ENCODE measurements around the gene NCK2. TPM values are rescaled to one million over a fixed set of nuclear protein-coding genes. Genes with fewer than 3 reads are reported as not detected.

Gene NCK2
- total RNA-seq, 1 donor from 2014 or later, result 72.4 TPM

DNA sequence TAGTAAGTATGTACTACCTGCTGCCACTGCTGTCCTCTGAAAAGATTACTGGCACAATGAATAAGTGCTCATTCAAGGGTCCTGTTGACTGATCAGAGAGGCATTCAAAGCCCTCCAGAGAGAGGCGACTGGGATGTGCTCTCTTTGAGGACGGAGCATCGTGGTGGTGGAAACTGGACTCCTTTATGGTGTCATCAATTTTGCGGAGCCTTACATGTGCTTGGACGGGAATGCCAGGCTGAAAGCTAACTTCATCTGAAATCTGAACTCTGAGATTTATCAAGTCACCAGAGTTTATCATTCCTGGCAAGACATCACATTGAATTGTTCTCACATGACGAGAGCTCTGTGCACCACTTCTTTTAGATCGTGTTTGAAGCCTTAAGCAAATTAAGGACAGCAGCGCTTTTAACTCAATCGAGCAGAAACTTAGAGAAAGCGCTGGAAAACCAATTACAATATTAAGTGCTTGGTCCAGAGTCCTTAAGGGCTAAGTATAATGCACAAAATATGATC is 138.3 kb downstream of the NCK2 start:
- intact Hi-C loops (cut with micrococcal nuclease), result no loop called here
- Mint-ChIP-seq H3K36me3 (ENCODE audit: low read depth) (peaks cover 94% of the 10 kb centered on the region), H3K4me1 (ENCODE audit: low read depth) (peaks cover 67% of the 10 kb centered on the region), H3K27me3 (ENCODE audit: low read depth) (no peaks in the 10 kb centered on the region), H3K27ac (peak overlapping the region; percentile 51), H3K4me3 (ENCODE audit: low read depth) (no peak overlapping the region), H3K9me3 (peaks cover 10% of the 10 kb centered on the region)
- DNase-seq (ENCODE audit: low spot score), result no peak

DNA sequence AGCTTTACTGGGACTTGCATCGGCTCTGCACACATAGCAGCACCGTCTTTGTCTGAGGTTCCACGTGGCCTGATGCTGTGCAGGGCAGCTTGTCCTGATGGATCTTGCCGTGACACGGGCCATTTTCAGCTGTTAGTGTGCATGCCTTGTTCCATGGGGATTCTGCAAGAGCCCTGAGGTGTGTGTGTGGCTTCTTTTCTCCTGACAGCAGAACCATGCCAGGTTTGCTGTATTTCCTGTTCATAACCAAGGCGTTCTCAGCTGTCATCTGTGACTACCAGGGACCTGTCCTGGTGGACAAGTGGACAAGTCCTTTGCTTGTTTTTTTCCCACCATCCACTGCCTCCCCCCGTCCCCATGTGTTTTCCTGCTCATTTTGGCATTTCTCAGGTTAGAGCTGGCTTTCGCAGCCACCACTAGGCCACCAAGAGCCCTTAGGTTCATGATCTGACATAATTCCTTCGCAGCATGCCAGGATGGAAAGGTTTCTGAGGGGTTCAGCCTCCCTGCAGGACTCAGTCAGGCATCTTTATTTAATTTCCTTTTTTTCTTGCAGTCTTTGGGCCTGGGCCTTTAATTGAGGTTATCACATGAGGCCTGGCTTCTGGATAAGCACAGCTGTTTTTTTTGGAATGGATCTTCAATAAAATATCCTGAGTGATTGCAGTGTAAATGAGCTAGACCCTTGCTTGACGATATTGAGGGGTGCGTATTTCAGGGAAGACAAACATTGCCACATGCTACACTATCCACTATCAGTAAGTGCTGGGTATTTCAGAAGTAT is 139.4 kb downstream of the NCK2 start:
- intact Hi-C loops (cut with micrococcal nuclease), result no loop called here

DNA sequence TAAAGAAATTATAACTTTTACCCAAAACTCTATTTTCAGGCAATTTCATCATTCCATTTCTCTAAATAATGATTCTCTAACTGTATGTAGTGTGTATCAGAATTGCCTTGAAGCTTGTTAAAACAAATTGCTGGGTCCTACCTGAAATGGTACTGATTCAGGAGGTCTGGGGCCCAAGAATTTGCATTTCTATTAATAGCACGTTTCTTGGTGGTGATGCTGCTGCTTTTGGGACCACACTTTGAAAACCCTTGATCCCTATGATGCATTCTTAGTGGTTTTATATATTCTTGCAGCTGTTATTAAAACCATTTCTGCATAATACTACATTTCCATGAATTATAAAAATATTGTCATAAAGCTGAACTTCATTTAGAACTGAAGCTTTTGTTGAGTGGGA is 140.7 kb downstream of the NCK2 start:
- Mint-ChIP-seq H3K4me1 (ENCODE audit: low read depth) (peaks cover 55% of the 10 kb centered on the region), H3K36me3 (ENCODE audit: low read depth) (peaks cover 90% of the 10 kb centered on the region), H3K9me3 (peaks cover 20% of the 10 kb centered on the region), H3K27ac (no peak overlapping the region), H3K4me3 (ENCODE audit: low read depth) (no peak overlapping the region), H3K27me3 (ENCODE audit: low read depth) (no peaks in the 10 kb centered on the region)
- DNase-seq (ENCODE audit: low spot score), result no peak
- intact Hi-C loops (cut with micrococcal nuclease), result loop anchor here (5.0 kb wide), 1 partner anchor 63 kb away; no protein-coding TSS in a partner anchor

More for the DNA sequence above, 139.4 kb downstream of the NCK2 start:
- Mint-ChIP-seq H3K27me3 (ENCODE audit: low read depth) (no peaks in the 10 kb centered on the region), H3K36me3 (ENCODE audit: low read depth) (peaks cover 94% of the 10 kb centered on the region), H3K4me3 (ENCODE audit: low read depth) (no peak overlapping the region), H3K27ac (no peak overlapping the region), H3K9me3 (peaks cover 20% of the 10 kb centered on the region), H3K4me1 (ENCODE audit: low read depth) (peaks cover 61% of the 10 kb centered on the region)
- no peak for DNase-seq (ENCODE audit: low spot score)

DNA sequence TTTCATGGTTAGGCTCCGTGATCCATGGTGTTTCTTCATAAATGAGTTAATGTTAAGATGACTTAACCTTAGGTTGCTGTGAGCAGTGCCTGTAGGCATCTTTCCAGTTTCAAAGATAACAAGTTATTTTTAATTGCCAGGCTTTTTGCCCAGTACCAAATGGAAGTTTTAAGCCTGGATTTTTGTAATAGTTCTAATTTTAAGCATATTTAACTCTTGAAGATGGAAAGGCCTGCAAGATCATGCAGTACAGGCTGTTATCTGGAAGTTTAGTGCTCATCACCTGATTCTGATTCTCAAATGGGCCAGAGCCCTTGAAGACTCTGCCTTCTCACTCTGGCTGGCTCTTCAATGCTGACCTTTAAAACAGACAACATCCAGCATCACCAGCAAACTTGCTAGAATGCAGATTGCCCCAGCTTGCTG is 141.3 kb downstream of the NCK2 start:
- Mint-ChIP-seq H3K4me3 (ENCODE audit: low read depth) (no peak overlapping the region), H3K27me3 (ENCODE audit: low read depth) (no peaks in the 10 kb centered on the region), H3K4me1 (ENCODE audit: low read depth) (peaks cover 59% of the 10 kb centered on the region), H3K27ac (no peak overlapping the region), H3K36me3 (ENCODE audit: low read depth) (peaks cover 90% of the 10 kb centered on the region), H3K9me3 (peaks cover 20% of the 10 kb centered on the region)
- DNase-seq (ENCODE audit: low spot score), result no peak
- intact Hi-C loops (cut with micrococcal nuclease), result loop anchor here (2.0 to 5.0 kb wide), 2 partner anchors 19 to 64 kb away; no protein-coding TSS in a partner anchor

DNA sequence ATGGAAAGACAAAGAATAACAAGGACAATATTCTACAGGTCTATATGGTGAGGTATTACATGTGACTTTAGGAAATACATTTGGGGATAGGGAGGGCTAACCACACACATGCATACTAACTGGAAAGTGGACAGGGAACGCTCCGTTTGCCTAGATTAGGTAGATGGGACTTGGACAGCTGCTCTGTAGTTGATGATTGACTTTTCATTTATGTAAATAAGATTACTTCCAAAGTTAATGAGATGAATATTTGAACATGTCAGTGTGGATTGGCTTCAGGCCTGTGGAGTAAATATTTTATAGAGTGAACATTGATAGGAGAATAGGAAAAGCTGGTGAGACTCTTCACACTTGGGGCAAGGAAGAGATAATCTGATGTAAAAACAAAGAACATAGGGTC is 142.0 kb downstream of the NCK2 start:
- peaks cover 86% of the 10 kb centered on the region for H3K36me3 Mint-ChIP-seq (ENCODE audit: low read depth)
- intact Hi-C loops (cut with micrococcal nuclease), result loop anchor here (1.0 to 5.0 kb wide), 4 partner anchors 18 to 64 kb away; no protein-coding TSS in a partner anchor
- H3K27ac Mint-ChIP-seq, result peak overlapping the region; percentile 74
- H3K9me3 Mint-ChIP-seq, result peaks cover 20% of the 10 kb centered on the region
- H3K4me3 Mint-ChIP-seq (ENCODE audit: low read depth), result no peak overlapping the region
- DNase-seq (ENCODE audit: low spot score), result no peak
- peaks cover 62% of the 10 kb centered on the region for H3K4me1 Mint-ChIP-seq (ENCODE audit: low read depth)
- H3K27me3 Mint-ChIP-seq (ENCODE audit: low read depth), result no peaks in the 10 kb centered on the region

GRCh38 chr2:105887256-105887655 is 142.5 kb downstream of the NCK2 start:
- Mint-ChIP-seq H3K4me1 (ENCODE audit: low read depth) (peaks cover 61% of the 10 kb centered on the region), H3K27ac (peak overlapping the region; percentile 74), H3K9me3 (peaks cover 20% of the 10 kb centered on the region), H3K27me3 (ENCODE audit: low read depth) (no peaks in the 10 kb centered on the region), H3K36me3 (ENCODE audit: low read depth) (peaks cover 80% of the 10 kb centered on the region), H3K4me3 (ENCODE audit: low read depth) (no peak overlapping the region)
- DNase-seq (ENCODE audit: low spot score), result no peak
- intact Hi-C loops (cut with micrococcal nuclease), result loop anchor here (1.0 to 5.0 kb wide), 4 partner anchors 18 to 65 kb away; no protein-coding TSS in a partner anchor

DNA sequence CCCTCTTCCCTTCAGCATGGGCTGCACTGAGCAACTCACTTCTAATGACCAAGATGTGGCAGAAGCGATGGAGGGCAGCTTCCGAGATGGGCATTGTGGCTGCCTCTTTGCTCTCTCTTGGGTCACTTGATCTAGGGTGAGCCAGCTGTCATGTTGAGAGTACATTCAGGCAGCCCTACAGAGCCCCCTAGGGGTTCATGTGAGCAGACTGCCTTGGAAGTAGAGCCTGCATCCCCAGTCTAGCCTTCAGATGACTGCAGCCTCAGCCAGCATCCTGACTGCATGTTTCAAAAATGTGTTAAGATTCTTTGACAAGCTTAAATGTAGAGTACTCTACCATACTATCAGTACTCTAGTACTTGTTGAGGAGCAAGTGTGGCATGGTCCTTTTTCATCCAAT is 143.9 kb downstream of the NCK2 start:
- Mint-ChIP-seq H3K4me1 (ENCODE audit: low read depth) (peaks cover 50% of the 10 kb centered on the region), H3K4me3 (ENCODE audit: low read depth) (no peak overlapping the region), H3K36me3 (ENCODE audit: low read depth) (peaks cover 75% of the 10 kb centered on the region), H3K27me3 (ENCODE audit: low read depth) (no peaks in the 10 kb centered on the region), H3K9me3 (peaks cover 20% of the 10 kb centered on the region), H3K27ac (no peak overlapping the region)
- intact Hi-C loops (cut with micrococcal nuclease), result loop anchor here (5.0 kb wide), 1 partner anchor 66 kb away; no protein-coding TSS in a partner anchor
- DNase-seq (ENCODE audit: low spot score), result no peak

GRCh38 chr2:105889046-105889445 is 144.3 kb downstream of the NCK2 start:
- Mint-ChIP-seq H3K4me1 (ENCODE audit: low read depth) (peaks cover 47% of the 10 kb centered on the region), H3K9me3 (peaks cover 20% of the 10 kb centered on the region), H3K36me3 (ENCODE audit: low read depth) (peaks cover 75% of the 10 kb centered on the region), H3K27ac (no peak overlapping the region), H3K4me3 (ENCODE audit: low read depth) (no peak overlapping the region), H3K27me3 (ENCODE audit: low read depth) (no peaks in the 10 kb centered on the region)
- DNase-seq (ENCODE audit: low spot score), result no peak
- intact Hi-C loops (cut with micrococcal nuclease), result loop anchor here (5.0 kb wide), 1 partner anchor 67 kb away; no protein-coding TSS in a partner anchor

GRCh38 chr2:105890111-105890510 is 145.4 kb downstream of the NCK2 start:
- no peak overlapping the region for H3K4me3 Mint-ChIP-seq (ENCODE audit: low read depth)
- peaks cover 48% of the 10 kb centered on the region for H3K4me1 Mint-ChIP-seq (ENCODE audit: low read depth)
- H3K36me3 Mint-ChIP-seq (ENCODE audit: low read depth), result peaks cover 76% of the 10 kb centered on the region
- no peaks in the 10 kb centered on the region for H3K27me3 Mint-ChIP-seq (ENCODE audit: low read depth)
- DNase-seq (ENCODE audit: low spot score), result no peak
- peaks cover 20% of the 10 kb centered on the region for H3K9me3 Mint-ChIP-seq
- H3K27ac Mint-ChIP-seq, result peak overlapping the region; percentile 50
- intact Hi-C loops (cut with micrococcal nuclease), result no loop called here

DNA sequence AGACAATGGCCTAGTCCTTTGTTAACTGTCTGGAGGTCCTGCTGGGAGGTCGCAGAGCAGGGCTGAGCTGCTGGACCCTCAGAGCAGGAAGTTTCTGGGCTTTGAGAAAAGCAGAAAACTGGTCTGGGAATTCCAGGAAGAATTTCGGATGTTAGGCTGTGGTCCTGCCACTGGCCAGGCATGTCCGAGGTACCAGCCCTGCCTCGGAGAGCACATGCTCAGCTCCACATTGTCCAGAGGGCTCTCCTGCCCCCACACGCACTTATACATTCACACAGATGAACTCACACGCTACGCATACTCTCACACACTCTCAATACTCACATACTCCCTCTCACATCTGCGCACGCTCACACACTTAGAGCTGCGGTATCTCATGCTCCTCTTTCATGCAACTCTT is 146.1 kb downstream of the NCK2 start:
- Mint-ChIP-seq H3K9me3 (peaks cover 20% of the 10 kb centered on the region), H3K4me3 (ENCODE audit: low read depth) (no peak overlapping the region), H3K4me1 (ENCODE audit: low read depth) (peaks cover 47% of the 10 kb centered on the region), H3K27ac (peak overlapping the region; percentile 50), H3K27me3 (ENCODE audit: low read depth) (no peaks in the 10 kb centered on the region), H3K36me3 (ENCODE audit: low read depth) (peaks cover 78% of the 10 kb centered on the region)
- intact Hi-C loops (cut with micrococcal nuclease), result no loop called here
- no peak for DNase-seq (ENCODE audit: low spot score)

DNA sequence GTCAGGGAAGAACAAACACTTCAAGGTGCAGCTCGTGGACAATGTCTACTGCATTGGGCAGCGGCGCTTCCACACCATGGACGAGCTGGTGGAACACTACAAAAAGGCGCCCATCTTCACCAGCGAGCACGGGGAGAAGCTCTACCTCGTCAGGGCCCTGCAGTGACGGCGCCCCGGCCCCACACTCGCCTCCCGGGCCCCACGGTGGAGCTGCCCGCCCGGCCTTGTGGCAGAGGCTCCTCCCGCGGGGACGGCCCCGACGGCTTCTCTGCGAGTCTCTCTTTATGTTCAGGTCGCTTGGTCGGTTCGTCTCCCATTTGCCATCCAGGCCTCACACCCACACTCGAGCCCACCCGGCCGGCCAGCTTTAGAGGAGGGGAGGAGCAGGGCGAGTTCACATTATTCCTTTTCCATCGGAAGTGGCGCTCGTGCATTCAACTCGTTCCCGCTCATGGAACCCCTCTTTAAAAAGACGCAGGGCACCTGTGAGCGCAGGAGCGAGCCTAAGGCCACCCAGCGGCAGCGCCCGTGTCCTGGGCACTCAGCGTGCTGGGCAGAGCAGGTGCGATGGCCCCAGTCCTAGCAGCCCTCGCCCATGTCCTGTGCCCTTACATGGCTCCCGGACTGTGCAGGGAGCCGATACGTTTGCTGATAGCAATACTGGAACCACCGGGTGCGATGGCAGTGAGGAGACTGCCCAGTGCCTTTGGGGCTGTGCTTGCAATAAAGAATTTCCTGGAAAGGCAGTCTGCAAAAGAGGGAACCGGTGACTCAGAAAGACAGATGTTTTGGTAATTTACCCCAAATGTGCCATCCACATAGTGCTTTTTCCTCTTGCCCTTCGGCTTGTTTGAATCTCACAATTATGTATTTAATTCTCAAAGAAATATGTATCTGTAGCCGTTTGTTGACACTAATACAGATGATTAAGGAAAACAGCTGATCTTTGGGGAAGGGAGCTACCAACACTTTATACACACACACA is 148.6 kb downstream of the NCK2 start:
- intact Hi-C loops (cut with micrococcal nuclease), result no loop called here
- peaks cover 22% of the 10 kb centered on the region for H3K4me1 Mint-ChIP-seq (ENCODE audit: low read depth)

DNA sequence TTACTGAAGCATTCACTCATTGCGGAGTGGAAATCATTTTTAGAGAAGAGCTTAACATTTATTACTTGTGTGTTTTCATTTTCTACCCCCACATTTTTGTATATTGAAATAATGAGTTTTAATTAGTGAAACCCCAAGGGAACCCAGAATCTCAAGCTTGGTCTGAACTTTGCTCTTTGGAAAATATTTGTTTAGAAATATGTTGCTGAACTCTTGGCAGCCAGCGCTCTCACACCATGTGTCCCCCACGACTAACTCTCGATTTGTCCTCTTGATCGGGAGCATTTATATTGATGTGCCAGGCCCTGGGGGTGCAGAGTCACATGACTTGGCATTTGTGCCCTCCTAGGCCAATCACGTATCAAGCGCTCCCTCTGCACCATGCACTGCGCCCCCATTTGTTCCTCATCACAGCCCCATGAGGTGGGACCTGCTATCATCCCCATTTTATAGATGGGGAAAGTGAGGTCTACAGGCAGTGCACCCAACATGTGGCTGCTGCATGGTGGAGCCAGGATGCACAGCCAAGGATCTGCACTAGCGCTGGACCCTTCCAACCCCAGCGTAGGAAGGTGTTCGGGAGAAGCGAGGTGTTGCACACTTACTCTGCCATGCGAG is 149.7 kb downstream of the NCK2 start:
- no peak overlapping the region for H3K4me3 Mint-ChIP-seq (ENCODE audit: low read depth)
- H3K4me1 Mint-ChIP-seq (ENCODE audit: low read depth), result peaks cover 22% of the 10 kb centered on the region
- intact Hi-C loops (cut with micrococcal nuclease), result no loop called here
- H3K36me3 Mint-ChIP-seq (ENCODE audit: low read depth), result peaks cover 83% of the 10 kb centered on the region
- peaks cover 24% of the 10 kb centered on the region for H3K9me3 Mint-ChIP-seq
- DNase-seq (ENCODE audit: low spot score), result no peak
- no peak overlapping the region for H3K27ac Mint-ChIP-seq
- no peaks in the 10 kb centered on the region for H3K27me3 Mint-ChIP-seq (ENCODE audit: low read depth)

More for the DNA sequence above, 148.6 kb downstream of the NCK2 start:
- Mint-ChIP-seq H3K4me3 (ENCODE audit: low read depth) (no peak overlapping the region), H3K27ac (no peak overlapping the region), H3K9me3 (peaks cover 20% of the 10 kb centered on the region), H3K36me3 (ENCODE audit: low read depth) (peaks cover 80% of the 10 kb centered on the region), H3K27me3 (ENCODE audit: low read depth) (no peaks in the 10 kb centered on the region)
- no peak for DNase-seq (ENCODE audit: low spot score)
